Fibroblast of lung (primary cell): ENCODE data around the gene SERGEF. TPM values are rescaled to one million over a fixed set of nuclear protein-coding genes. Genes with fewer than 3 reads are reported as not detected.

ENCODE experiments used
- DNase-seq, 2 donors: peaks; one replicate each; pipeline versions ENCODE4 v3.0.0 to v3.0.0-alpha.2; 2010; ENCODE audit warnings: low read depth in 2 of 2
- H2AFZ ChIP-seq: 2 replicates; pipeline ENCODE4 v1.5.1; 2012; ENCODE audit warnings: low read length, control low read depth, inconsistent platforms
- H3K27ac ChIP-seq: 2 replicates; pipeline ENCODE4 v1.5.1; 2011; ENCODE audit warnings: low read length, control low read depth; ENCODE audit not compliant: insufficient read depth
- H3K27me3 ChIP-seq: 2 replicates; pipeline ENCODE4 v1.5.1; 2011; ENCODE audit warnings: mild to moderate bottlenecking, low read length; ENCODE audit not compliant: control insufficient read depth, insufficient read depth
- H3K36me3 ChIP-seq: 2 replicates; pipeline ENCODE4 v1.5.1; 2011; ENCODE audit warnings: low read length; ENCODE audit not compliant: control insufficient read depth, insufficient read depth
- H3K4me1 ChIP-seq: 2 replicates; pipeline ENCODE4 v1.5.1; 2011; ENCODE audit warnings: low read length; ENCODE audit not compliant: control insufficient read depth, insufficient read depth; ENCODE audit errors: extremely low read depth
- H3K4me2 ChIP-seq: 2 replicates; pipeline ENCODE4 v1.5.1; 2011; ENCODE audit warnings: low read length, control low read depth; ENCODE audit not compliant: insufficient read depth; ENCODE audit errors: extremely low read depth
- H3K4me3 ChIP-seq, 4 experiments: fragments of 200-600 bp in 1 of 4; sonication (generic) in 1 of 4; replicated peaks in 1 of 4; 2 replicates each; pipeline ENCODE4 v1.5.1; 2011 to 2016; ENCODE audit warnings: low read length in 4 of 4, low read depth in 3 of 4, mild to moderate bottlenecking in 3 of 4, control low read depth in 2 of 4, inconsistent platforms in 1 of 4, mixed read lengths in 1 of 4; ENCODE audit not compliant: insufficient read depth in 1 of 4; ENCODE audit errors: control extremely low read depth in 1 of 4
- H3K79me2 ChIP-seq: 2 replicates; pipeline ENCODE4 v1.5.1; 2012; ENCODE audit warnings: mild to moderate bottlenecking, low read length, inconsistent platforms; ENCODE audit not compliant: control insufficient read depth, insufficient read depth
- H3K9ac ChIP-seq: 2 replicates; pipeline ENCODE4 v1.5.1; 2011; ENCODE audit warnings: mild to moderate bottlenecking, low read length, control low read depth; ENCODE audit not compliant: insufficient read depth
- H3K9me3 ChIP-seq: 2 replicates; pipeline ENCODE4 v1.5.1; 2012; ENCODE audit warnings: low read depth, low read length; ENCODE audit not compliant: control insufficient read depth, insufficient read depth
- H4K20me1 ChIP-seq: 2 replicates; pipeline ENCODE4 v1.5.1; 2011; ENCODE audit warnings: low read length; ENCODE audit not compliant: control insufficient read depth, insufficient read depth; ENCODE audit errors: extremely low read depth
- EZH2 ChIP-seq: IDR thresholded peaks from 2 replicates; pipeline ENCODE4 v1.5.1; 2012; ENCODE audit warnings: low read length, control low read depth, mild to moderate bottlenecking; ENCODE audit errors: missing control alignments
- polyA plus RNA-seq, 2 donors: library from polyadenylated mRNA; depleted of rRNA in 1 of 2; stranded (reverse) in 1 of 2; unstranded in 1 of 2; fragments of >200 nt; gene quantifications; 2 replicates each; pipeline ENCODE4 v1.2.1, GENCODE V29; 2011 to 2012; ENCODE audit warnings: missing spikeins in 1 of 2
- total RNA-seq: library from RNA; depleted of rRNA; stranded (reverse); fragments of >200 nt; gene quantifications from 2 replicates; pipeline ENCODE4 v1.2.1, GENCODE V29; 2014
- TF ChIP-seq, protein P1 (sequence below), 2 donors: IDR thresholded peaks in 1 of 2; conservative IDR thresholded peaks in 1 of 2; 1 replicate in 1 of 2; 2 replicates in 1 of 2; pipeline ENCODE4 v1.5.1; 2011 to 2012; ENCODE audit warnings: low read length in 2 of 2, control low read depth in 1 of 2, inconsistent platforms in 1 of 2, low read depth in 1 of 2, mild to moderate bottlenecking in 1 of 2

The SERGEF gene
- total and polyA plus RNA-seq, 2 donors (not counting 1 experiment from before 2014, with no cell fraction given): 14.5 to 38.5 TPM

DNA sequence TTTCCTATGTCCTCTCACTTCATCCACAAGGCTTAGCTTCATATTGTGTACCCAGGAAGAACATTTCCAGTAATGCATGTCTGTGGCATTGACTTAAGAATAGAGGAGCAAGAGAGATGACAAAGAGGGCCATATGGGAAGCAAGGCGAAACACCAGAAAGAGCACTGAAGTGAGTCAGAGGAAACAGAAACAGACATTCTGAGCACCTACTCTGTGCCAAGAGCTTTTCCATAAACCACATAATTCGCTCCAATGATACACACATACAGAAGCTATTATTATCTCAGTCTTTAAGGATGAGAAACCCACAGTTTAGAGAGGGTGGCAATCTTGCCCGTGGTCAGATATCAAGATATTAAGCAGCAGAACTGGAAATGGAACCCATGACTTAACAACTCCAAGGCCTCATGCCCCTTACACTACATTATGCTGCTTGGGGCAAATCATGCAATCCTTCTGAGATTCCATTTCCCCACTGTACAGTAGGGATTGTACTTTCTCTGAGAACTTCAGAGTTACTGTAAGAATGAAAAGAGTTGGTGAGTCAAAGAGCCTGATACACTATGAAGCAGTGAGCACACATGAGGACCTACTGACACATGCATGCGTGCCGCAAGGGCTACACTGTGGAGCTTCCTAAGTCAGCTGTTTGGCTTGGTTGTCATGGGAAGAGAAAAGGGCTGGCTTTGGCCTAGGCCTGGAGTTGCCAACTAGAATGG, 151.7 kb downstream of the SERGEF start:
- H3K79me2 ChIP-seq: no peaks in the 10 kb centered on the region
- no peak overlapping the region for H2AFZ ChIP-seq
- no peak overlapping the region for H3K4me2 ChIP-seq
- no peak overlapping the region for H3K27ac ChIP-seq
- no peaks in the 10 kb centered on the region for H4K20me1 ChIP-seq
- TF ChIP-seq, protein P1, sequence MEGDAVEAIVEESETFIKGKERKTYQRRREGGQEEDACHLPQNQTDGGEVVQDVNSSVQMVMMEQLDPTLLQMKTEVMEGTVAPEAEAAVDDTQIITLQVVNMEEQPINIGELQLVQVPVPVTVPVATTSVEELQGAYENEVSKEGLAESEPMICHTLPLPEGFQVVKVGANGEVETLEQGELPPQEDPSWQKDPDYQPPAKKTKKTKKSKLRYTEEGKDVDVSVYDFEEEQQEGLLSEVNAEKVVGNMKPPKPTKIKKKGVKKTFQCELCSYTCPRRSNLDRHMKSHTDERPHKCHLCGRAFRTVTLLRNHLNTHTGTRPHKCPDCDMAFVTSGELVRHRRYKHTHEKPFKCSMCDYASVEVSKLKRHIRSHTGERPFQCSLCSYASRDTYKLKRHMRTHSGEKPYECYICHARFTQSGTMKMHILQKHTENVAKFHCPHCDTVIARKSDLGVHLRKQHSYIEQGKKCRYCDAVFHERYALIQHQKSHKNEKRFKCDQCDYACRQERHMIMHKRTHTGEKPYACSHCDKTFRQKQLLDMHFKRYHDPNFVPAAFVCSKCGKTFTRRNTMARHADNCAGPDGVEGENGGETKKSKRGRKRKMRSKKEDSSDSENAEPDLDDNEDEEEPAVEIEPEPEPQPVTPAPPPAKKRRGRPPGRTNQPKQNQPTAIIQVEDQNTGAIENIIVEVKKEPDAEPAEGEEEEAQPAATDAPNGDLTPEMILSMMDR (conservative IDR thresholded peaks at IDR 0.05 in 1 of 2, IDR thresholded peaks at IDR 0.05 in 1 of 2; ENCODE audit: low read depth in 1 of 2, low read length in 2 of 2): no peak
- TF ChIP-seq EZH2: no peak
- DNase-seq: peak in 1 of 2 donors; percentile 54
- no peaks in the 10 kb centered on the region for H3K36me3 ChIP-seq
- no peaks in the 10 kb centered on the region for H3K9me3 ChIP-seq
- no peaks in the 10 kb centered on the region for H3K27me3 ChIP-seq
- H3K9ac ChIP-seq: no peak overlapping the region
- no peaks in the 10 kb centered on the region for H3K4me1 ChIP-seq
- H3K4me3 ChIP-seq: no peak overlapping the region

DNA sequence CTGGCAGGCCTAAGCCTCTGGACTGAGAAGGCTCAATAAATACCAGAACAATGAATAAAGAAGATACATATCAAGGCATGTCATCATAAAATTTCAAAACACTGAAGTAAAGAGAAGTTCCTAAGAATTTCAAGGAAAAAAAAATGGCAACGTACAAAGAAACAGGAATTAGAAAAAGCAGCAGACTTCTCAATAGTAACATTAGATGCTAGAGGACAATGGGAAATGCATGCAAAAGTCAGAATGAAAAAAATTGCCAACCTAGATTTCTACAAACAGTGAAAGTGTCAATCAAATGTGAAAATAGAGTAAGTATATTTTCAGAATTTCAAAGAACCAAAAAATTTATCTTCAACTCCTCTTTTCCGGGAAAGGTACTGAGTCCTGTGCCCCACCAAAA, 153.3 kb downstream of the SERGEF start:
- no peak overlapping the region for H3K4me2 ChIP-seq
- no peaks in the 10 kb centered on the region for H4K20me1 ChIP-seq
- no peaks in the 10 kb centered on the region for H3K4me1 ChIP-seq
- H2AFZ ChIP-seq: no peak overlapping the region
- no peak overlapping the region for H3K4me3 ChIP-seq
- H3K27me3 ChIP-seq: no peaks in the 10 kb centered on the region
- no peak for DNase-seq
- H3K9ac ChIP-seq: no peak overlapping the region
- H3K9me3 ChIP-seq: no peaks in the 10 kb centered on the region
- H3K27ac ChIP-seq: no peak overlapping the region
- no peaks in the 10 kb centered on the region for H3K79me2 ChIP-seq
- no peaks in the 10 kb centered on the region for H3K36me3 ChIP-seq
- TF ChIP-seq, protein P1 (conservative IDR thresholded peaks at IDR 0.05 in 1 of 2, IDR thresholded peaks at IDR 0.05 in 1 of 2; ENCODE audit: low read depth in 1 of 2, low read length in 2 of 2): no peak
- no peak for TF ChIP-seq EZH2

DNA sequence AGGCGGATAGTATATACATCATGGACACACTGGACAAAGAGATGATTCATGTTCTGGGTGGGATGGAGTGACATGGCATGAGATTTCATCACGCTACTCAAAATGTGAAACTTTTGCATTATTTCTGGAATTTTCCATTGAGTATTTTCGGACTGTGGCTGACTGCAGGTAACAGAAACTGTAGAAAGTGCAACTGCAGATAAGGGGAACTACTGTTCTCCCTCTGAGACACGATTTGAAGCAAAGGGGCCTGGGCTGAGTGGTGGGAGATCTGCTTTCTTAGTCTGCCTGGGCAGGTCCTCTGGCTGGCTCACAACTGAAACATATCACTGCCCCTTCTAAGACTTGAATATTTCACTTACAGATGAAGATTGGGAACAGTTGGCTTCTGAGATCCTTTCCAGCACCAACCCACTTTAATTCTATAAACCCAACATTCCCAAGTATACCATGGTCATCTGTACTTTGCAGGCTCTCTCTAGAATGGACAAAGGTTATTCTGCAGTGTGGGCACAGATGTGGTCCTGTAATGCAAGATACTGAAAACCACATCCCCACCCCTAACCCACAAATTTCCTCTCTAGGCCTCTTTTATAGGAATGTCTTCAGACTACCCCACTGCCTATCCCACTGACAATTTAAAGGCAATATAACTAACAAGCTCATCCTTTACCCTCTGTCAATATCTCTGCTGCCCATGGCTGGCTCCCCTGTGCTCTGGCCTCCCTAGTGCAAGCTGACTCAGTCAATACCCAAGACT, 157.1 kb downstream of the SERGEF start:
- H3K27me3 ChIP-seq: no peaks in the 10 kb centered on the region
- H3K36me3 ChIP-seq: no peaks in the 10 kb centered on the region
- H2AFZ ChIP-seq: no peak overlapping the region
- H3K4me3 ChIP-seq: no peak overlapping the region
- H3K9ac ChIP-seq: no peak overlapping the region
- no peaks in the 10 kb centered on the region for H3K9me3 ChIP-seq
- TF ChIP-seq EZH2: no peak
- TF ChIP-seq, protein P1 (conservative IDR thresholded peaks at IDR 0.05 in 1 of 2, IDR thresholded peaks at IDR 0.05 in 1 of 2; ENCODE audit: low read depth in 1 of 2, low read length in 2 of 2): no peak
- no peaks in the 10 kb centered on the region for H3K4me1 ChIP-seq
- no peak overlapping the region for H3K27ac ChIP-seq
- H3K79me2 ChIP-seq: no peaks in the 10 kb centered on the region
- H3K4me2 ChIP-seq: no peak overlapping the region
- no peaks in the 10 kb centered on the region for H4K20me1 ChIP-seq
- DNase-seq: no peak
